ENCODE measurements around the gene ZP4.

The ZP4 gene

DNA sequence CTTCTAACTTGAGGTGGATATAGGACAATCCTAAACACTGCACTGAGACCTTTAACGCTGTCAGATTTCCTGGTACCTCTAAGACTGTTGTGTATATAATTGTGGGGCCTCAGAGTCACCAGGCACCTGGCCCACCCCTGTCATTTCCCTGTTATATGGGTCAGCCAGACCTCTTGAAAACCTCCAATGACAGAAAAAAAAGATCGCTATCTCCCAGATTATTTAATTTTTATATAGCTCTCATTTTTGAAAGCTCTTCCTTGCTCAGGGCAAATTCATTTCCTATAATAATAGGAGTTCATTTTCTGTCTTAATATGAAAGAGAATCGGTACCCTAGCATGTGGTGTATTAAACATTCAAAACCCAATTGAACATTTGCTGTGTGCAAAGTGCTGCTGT lies 56.7 kb downstream of the ZP4 start:
- no peak overlapping the region for H3K27ac ChIP-seq (ENCODE audit: insufficient read depth, low read depth, low read length, poor library complexity, severe bottlenecking)
- no peak overlapping the region for H3K4me3 ChIP-seq (ENCODE audit: insufficient read depth, low read depth, low read length)
- no peaks in the 10 kb centered on the region for H3K9me3 ChIP-seq (ENCODE audit: control insufficient read depth, low read length)
- no peaks in the 10 kb centered on the region for H3K4me1 ChIP-seq (ENCODE audit: control insufficient read depth, insufficient read depth, low read length)
- WGBS, 2 experiments, result 94 to 95% methylated on average over 2 to 3 of the region's 3 CpGs
- no peaks in the 10 kb centered on the region for H3K36me3 ChIP-seq (ENCODE audit: control insufficient read depth, insufficient read depth, low read length)
- no peaks in the 10 kb centered on the region for H3K27me3 ChIP-seq (ENCODE audit: control insufficient read depth, insufficient read depth, low read length, poor library complexity, severe bottlenecking)

- Histone ChIP-seq H3K27ac (ENCODE audit: insufficient read depth, low read depth, low read length, poor library complexity, severe bottlenecking) (no peak overlapping the region), H3K4me3 (ENCODE audit: insufficient read depth, low read depth, low read length) (no peak overlapping the region), H3K27me3 (ENCODE audit: control insufficient read depth, insufficient read depth, low read length, poor library complexity, severe bottlenecking) (no peaks in the 10 kb centered on the region), H3K4me1 (ENCODE audit: control insufficient read depth, insufficient read depth, low read length) (no peaks in the 10 kb centered on the region), H3K36me3 (ENCODE audit: control insufficient read depth, insufficient read depth, low read length) (no peaks in the 10 kb centered on the region), H3K9me3 (ENCODE audit: control insufficient read depth, low read length) (no peaks in the 10 kb centered on the region)
- WGBS, 2 experiments, result 72 to 77% methylated on average over 7 of the region's 7 CpGs
Observed at GRCh38 chr1:237832858-237833257, 57.9 kb downstream of the ZP4 start.
